Spinal cord (tissue), 10 donors: ENCODE results near the gene ERC1. TPM values are rescaled to one million over a fixed set of nuclear protein-coding genes. Genes with fewer than 3 reads are reported as not detected.

Source experiments
- DNase-seq, 6 donors: peaks; one replicate each; pipeline versions ENCODE4 v3.0.0 to v3.0.0-alpha.2; 2013 to 2015; ENCODE audit warnings: low spot score in 6 of 6, low read depth in 4 of 6
- H3K27ac ChIP-seq: one replicate; pipeline ENCODE4 v1.5.1; 2013; ENCODE audit warnings: low read depth, low read length, control low read depth
- H3K27me3 ChIP-seq: one replicate; pipeline ENCODE4 v1.6.1; 2013; ENCODE audit warnings: low read length; ENCODE audit not compliant: control insufficient read depth, insufficient read depth
- H3K36me3 ChIP-seq: one replicate; pipeline ENCODE4 v1.6.1; 2013; ENCODE audit warnings: low read length; ENCODE audit not compliant: control insufficient read depth, insufficient read depth
- H3K4me1 ChIP-seq: one replicate; pipeline ENCODE4 v1.6.1; 2013; ENCODE audit warnings: low read length; ENCODE audit not compliant: control insufficient read depth, insufficient read depth
- H3K4me3 ChIP-seq: one replicate; pipeline ENCODE4 v1.5.1; 2013; ENCODE audit warnings: low read depth, low read length, control low read depth
- H3K9me3 ChIP-seq: one replicate; pipeline ENCODE4 v1.6.1; 2013; ENCODE audit warnings: low read length; ENCODE audit not compliant: control insufficient read depth, insufficient read depth
- WGBS: methylation state at CpG from one replicate; pipeline ENCODE4 v1.1.5; 2013; ENCODE audit warnings: missing lambda C conversion rate; ENCODE audit not compliant: insufficient coverage; 5-methylcytosine and 5-hydroxymethylcytosine counted together
- polyA plus RNA-seq, 2 donors: library from polyadenylated mRNA; unstranded; fragments of 120-200 nt; gene quantifications; one replicate each; pipeline ENCODE4 v1.2.1, GENCODE V29; 2013; ENCODE audit not compliant: insufficient read length in 2 of 2
- total RNA-seq, 2 donors: library from RNA; depleted of rRNA in 1 of 2; stranded (reverse); fragments of 120-200 nt in 1 of 2; fragments of >200 nt in 1 of 2; gene quantifications; one replicate each; pipeline versions ENCODE4 v1.2.3 to v1.2.4, GENCODE V29; 2013 to 2014
- donor health status: healthy.

The ERC1 gene
- total and polyA plus RNA-seq, 4 donors, result 44.3 to 75.5 (median 47.9) TPM

DNA sequence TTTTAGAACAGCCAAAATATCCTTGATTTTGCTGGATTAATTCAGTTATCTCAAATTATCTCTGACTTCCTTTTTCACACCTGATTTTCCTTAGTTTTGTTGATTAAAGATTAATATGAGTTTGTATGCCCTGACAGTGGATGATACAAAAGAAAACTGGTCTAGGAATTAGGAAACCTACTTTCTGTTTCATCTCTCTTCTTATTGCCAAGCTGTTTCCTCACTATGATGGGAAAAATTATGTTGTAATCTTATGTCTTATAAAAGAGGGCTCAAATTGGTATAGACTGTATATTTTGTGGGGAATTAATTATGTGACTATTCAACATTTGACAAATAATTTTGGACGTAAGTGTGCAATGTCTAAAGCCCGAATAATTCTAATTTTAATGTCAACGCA lies 331.8 kb downstream of the ERC1 start:
- no peaks in the 10 kb centered on the region for H3K9me3 ChIP-seq
- no peaks in the 10 kb centered on the region for H3K36me3 ChIP-seq
- WGBS, result no CpG with 5 or more reads among the region's 3 CpGs
- H3K27me3 ChIP-seq, result no peaks in the 10 kb centered on the region
- H3K4me1 ChIP-seq, result peaks cover 3% of the 10 kb centered on the region
- no peak overlapping the region for H3K4me3 ChIP-seq
- H3K27ac ChIP-seq, result no peak overlapping the region
- no peak for DNase-seq

DNA sequence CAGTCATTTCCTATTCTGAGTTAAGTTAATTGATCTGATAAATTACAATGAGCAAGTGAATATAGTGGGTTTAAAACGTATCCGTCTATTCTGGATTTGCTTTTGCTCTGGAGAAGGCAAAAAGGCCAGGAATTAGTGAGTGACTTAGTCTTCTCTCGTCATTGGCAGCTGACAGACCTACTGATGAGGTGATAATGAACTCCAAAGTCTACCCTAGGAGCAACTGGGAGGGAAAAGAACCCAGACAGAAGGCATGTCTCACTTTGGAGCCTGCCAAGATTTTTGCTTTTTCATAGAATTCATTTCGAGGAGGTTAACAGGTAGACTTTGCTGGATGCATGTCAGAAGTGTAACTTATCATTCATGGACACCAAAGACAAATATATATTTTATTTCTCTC lies 333.1 kb downstream of the ERC1 start:
- Histone ChIP-seq H3K27ac (no peak overlapping the region), H3K36me3 (no peaks in the 10 kb centered on the region), H3K4me1 (no peaks in the 10 kb centered on the region), H3K4me3 (no peak overlapping the region), H3K9me3 (no peaks in the 10 kb centered on the region), H3K27me3 (no peaks in the 10 kb centered on the region)
- no peak for DNase-seq
- WGBS, result 94% methylated on average over 3 of the region's 4 CpGs

DNA sequence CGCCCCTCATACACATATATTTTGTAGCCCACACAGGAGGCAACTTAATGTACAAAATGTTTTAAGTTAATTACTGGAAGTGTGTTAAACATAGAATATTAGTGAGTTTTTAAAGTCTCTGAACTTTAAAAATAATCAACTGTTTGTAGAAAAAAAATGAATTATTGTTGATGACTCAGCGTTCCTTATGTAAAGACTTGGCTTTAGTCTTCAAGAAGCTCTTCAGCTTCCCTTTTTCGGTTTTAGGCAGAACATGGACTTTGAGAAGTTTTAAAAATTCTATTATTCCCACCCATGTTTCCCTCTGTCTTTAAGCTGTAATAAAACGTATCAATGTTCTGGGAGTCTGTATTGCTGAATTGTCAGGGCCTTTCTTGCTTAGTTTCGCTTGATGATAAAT lies 333.9 kb downstream of the ERC1 start:
- Histone ChIP-seq H3K9me3 (no peaks in the 10 kb centered on the region), H3K4me1 (no peaks in the 10 kb centered on the region), H3K27me3 (no peaks in the 10 kb centered on the region), H3K27ac (no peak overlapping the region), H3K4me3 (no peak overlapping the region), H3K36me3 (no peaks in the 10 kb centered on the region)
- DNase-seq, result no peak
- WGBS, result no CpG with 5 or more reads among the region's 5 CpGs

DNA sequence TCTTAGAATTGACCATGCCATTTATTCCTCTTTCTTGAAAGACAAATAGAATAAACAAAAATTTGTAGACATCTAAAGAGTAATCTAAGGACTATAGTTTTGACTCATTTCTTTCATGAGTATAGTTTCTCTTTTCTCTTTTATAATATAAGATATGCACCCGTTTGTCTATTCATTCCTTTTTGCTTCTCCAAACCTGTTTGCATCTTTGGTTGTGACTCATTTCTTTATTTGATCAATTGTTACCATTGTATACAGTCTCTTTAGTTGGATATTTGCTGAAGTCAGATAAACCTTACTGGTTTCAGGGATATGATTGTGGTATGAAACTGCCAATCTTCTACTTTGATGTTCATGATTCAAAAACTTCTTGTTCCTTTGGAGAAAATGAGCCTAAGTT lies 334.6 kb downstream of the ERC1 start:
- Histone ChIP-seq H3K27me3 (no peaks in the 10 kb centered on the region), H3K36me3 (no peaks in the 10 kb centered on the region), H3K4me3 (no peak overlapping the region), H3K4me1 (no peaks in the 10 kb centered on the region), H3K27ac (no peak overlapping the region), H3K9me3 (no peaks in the 10 kb centered on the region)
- no peak for DNase-seq
- WGBS, result no CpG with 5 or more reads among the region's 1 CpG

DNA sequence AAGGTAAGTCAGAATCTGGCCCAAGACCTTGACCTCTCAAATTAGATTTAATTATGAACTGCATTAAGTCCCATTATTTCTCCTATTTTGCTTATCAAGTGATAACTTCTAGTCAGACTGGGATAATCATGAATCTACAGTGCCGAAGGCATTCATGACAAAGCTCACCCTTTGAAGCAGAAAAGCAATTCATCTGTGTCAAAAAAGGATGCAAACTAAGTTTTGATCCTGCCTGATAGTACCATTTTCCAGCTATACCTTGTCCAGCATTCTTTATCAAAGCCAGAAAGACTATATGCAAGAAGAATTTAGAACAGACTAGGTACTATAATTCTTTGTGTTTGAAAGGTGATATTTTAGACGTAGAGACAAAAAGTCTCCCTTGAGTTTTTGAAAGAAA lies 335.2 kb downstream of the ERC1 start:
- Histone ChIP-seq H3K4me1 (no peaks in the 10 kb centered on the region), H3K27ac (no peak overlapping the region), H3K9me3 (no peaks in the 10 kb centered on the region), H3K27me3 (no peaks in the 10 kb centered on the region), H3K4me3 (no peak overlapping the region), H3K36me3 (no peaks in the 10 kb centered on the region)
- no CpG with 5 or more reads among the region's 2 CpGs for WGBS
- DNase-seq, result no peak

DNA sequence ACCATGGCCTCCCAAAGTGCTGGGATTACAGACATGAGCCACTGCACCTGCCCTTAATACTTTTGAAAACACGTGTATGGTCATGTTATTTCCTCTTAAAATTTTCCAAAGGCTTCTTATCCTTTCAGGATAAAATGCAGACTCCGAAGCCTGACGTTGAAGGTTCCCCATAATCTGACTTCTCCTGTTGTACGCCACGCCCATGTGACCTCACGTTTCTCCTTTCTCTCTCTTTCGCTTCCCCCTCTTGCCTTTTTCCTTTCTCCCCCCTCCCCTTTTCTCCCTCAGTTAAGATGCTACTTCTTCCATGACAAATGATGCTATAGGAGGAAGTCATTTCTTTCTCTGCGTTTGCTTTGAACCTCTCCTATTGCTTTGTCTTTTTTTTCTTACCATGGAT lies 337.4 kb downstream of the ERC1 start:
- no peaks in the 10 kb centered on the region for H3K27me3 ChIP-seq
- 65% methylated on average over 5 of the region's 8 CpGs for WGBS

DNA sequence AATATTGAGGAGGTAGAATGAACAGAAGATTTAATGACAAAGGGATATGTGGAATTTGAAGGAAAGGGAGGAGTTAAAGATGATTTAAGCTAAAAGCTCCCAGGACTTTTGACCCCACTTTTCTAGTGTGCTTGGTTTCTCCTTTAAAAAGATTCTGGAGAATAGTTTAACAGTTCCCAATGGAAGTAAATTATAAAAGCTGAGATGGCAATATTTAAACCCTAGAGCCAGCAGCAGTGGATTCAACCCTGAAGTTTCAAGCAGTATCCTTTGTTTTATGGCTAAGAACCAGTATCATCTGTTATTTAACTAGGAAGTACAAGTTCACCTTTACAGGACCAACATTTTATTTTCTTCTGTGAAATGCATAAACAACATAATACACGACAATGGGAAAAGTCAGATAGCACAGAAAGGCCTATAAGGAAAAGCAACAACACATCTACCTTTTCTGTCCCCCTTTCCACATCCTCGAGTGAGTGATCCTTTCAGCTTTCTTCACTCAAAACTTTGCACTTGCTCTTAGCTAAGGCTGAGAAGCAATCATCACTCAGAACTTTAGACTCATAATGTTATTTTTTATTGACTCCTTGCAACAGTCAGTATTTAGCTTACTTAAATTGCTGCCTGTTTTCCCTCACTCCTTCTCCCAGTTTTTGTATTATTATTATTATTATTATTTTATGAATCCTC lies 338.9 kb downstream of the ERC1 start:
- H3K9me3 ChIP-seq, result no peaks in the 10 kb centered on the region
- 89% methylated on average over 2 of the region's 2 CpGs for WGBS
- no peak overlapping the region for H3K4me3 ChIP-seq
- H3K27me3 ChIP-seq, result no peaks in the 10 kb centered on the region
- no peak overlapping the region for H3K27ac ChIP-seq
- H3K4me1 ChIP-seq, result no peaks in the 10 kb centered on the region
- no peak for DNase-seq
- no peaks in the 10 kb centered on the region for H3K36me3 ChIP-seq

More for the DNA sequence above, 337.4 kb downstream of the ERC1 start:
- H3K27ac ChIP-seq, result no peak overlapping the region
- no peaks in the 10 kb centered on the region for H3K9me3 ChIP-seq
- H3K36me3 ChIP-seq, result no peaks in the 10 kb centered on the region
- DNase-seq, result no peak
- no peak overlapping the region for H3K4me3 ChIP-seq
- H3K4me1 ChIP-seq, result no peaks in the 10 kb centered on the region

DNA sequence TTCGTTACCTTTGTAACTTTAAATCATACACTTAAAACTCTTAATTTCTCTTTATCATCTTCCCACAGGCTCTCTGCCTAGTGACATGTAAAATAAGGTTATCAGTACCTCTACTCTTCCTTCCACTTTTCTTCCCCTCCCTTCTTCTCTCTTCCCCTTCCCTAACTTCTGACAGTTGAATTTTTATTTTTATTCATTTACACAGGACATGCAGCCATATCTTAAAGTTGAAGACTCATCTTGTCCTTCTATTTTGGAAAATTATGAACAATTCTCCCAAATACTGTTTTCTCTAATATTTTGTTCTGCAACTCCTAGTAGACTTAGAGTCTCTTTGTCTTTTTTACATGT lies 339.4 kb downstream of the ERC1 start:
- no peaks in the 10 kb centered on the region for H3K36me3 ChIP-seq
- no peaks in the 10 kb centered on the region for H3K9me3 ChIP-seq
- H3K27ac ChIP-seq, result no peak overlapping the region
- H3K4me3 ChIP-seq, result no peak overlapping the region
- no peaks in the 10 kb centered on the region for H3K27me3 ChIP-seq
- no peaks in the 10 kb centered on the region for H3K4me1 ChIP-seq
- no CpG with 5 or more reads among the region's 1 CpG for WGBS
- no peak for DNase-seq

DNA sequence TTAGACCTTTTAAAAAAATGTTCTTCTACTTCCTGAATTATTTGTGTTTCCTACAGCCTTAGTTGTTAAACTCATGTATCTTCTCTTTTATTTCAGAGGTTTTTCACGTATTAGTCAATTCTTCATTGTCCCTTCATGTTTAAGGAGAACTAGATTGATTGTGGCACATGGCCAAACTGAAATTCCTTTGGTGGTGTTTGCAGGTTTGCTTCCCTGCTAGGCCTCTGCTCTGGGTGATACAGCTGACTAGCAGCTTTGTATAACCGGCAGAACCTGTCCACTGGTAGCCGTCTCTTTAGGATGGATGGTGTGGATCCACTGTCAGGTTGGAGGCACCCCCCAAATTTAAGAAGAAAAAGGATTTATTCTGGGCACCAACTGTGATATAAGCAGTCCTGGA lies 341.3 kb downstream of the ERC1 start:
- Histone ChIP-seq H3K27ac (no peak overlapping the region), H3K4me3 (no peak overlapping the region), H3K9me3 (no peaks in the 10 kb centered on the region), H3K36me3 (no peaks in the 10 kb centered on the region), H3K4me1 (no peaks in the 10 kb centered on the region), H3K27me3 (no peaks in the 10 kb centered on the region)
- DNase-seq, result no peak
- 53% methylated on average over 2 of the region's 3 CpGs for WGBS

DNA sequence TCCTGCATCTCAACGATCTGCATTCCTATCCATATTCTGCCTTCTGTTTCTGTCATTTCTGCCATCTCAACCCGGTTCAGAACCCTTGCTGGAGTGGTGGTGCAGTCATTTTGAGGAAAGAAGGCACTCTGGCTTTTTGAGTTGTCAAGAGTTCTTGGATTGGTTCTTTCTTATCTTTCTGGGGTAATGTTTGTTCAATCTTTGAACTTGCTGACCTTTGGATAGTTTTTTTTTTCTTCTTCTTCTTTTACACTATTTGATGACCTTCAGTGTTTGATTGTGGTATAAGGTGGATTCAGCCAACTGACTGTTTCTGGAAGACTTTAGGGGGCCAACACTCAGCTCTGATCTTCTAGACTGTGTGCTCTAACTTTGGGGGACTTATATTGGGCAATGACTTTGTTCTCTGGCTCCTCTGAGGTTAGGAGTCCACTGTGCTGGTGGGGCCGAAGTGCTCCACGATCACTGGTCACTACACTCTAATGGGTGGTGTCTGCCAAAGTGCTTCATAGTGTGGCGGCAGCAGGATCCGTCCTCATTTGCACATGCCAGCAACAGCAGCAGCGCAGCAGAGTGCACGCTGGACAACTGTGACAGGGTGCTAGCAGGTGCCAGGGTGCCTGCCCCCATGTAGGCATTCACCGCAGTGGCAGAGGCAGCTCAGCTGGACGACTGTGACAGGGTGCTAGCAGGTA lies 347.6 kb downstream of the ERC1 start:
- H3K36me3 ChIP-seq, result peaks cover 3% of the 10 kb centered on the region
- WGBS, result 90% methylated on average over 8 of the region's 10 CpGs
- no peak for DNase-seq

More for the DNA sequence above, 347.6 kb downstream of the ERC1 start:
- H3K4me3 ChIP-seq, result no peak overlapping the region
- no peak overlapping the region for H3K27ac ChIP-seq
- no peaks in the 10 kb centered on the region for H3K27me3 ChIP-seq
- H3K4me1 ChIP-seq, result no peaks in the 10 kb centered on the region
- H3K9me3 ChIP-seq, result no peaks in the 10 kb centered on the region
